GM18873 (cell line): ENCODE measurements around the gene CYB5B.

Experiments
- ATAC-seq: cut with Tn5 transposase; IDR thresholded peaks from one replicate; pipeline ENCODE4 v1.9.1; 2021; ENCODE audit warnings: mild to moderate bottlenecking, moderate library complexity, moderate number of reproducible peaks; ENCODE audit not compliant: unreplicated experiment, low FRiP score

CYB5B gene

GRCh38 chr16:69424053-69424934 lies at the start of gene CYB5B:
Gene CYB5B, plus strand, starts transcription at chr16:69424619. Its CDS starts 65 bp downstream, at chr16:69424684.
- peak; percentile 93 for ATAC-seq

- no peak for ATAC-seq
Observed at GRCh38 chr16:69376393-69377059, 47.9 kb upstream of the CYB5B start.

- ATAC-seq, result no peak
Observed at GRCh38 chr16:69378036-69378435, 46.4 kb upstream of the CYB5B start.

- ATAC-seq, result no peak
Observed at GRCh38 chr16:69378760-69379159, 45.7 kb upstream of the CYB5B start.

GRCh38 chr16:69381231-69381630 lies 43.2 kb upstream of the CYB5B start:
- no peak for ATAC-seq

- ATAC-seq, result no peak
Observed at GRCh38 chr16:69382421-69382820, 42.0 kb upstream of the CYB5B start.

- ATAC-seq, result no peak
Observed at GRCh38 chr16:69384974-69385373, 39.4 kb upstream of the CYB5B start.

GRCh38 chr16:69386596-69386995 lies 37.8 kb upstream of the CYB5B start:
- ATAC-seq, result no peak

GRCh38 chr16:69393898-69394849 lies 30.2 kb upstream of the CYB5B start:
- ATAC-seq, result no peak

- no peak for ATAC-seq
Observed at GRCh38 chr16:69395859-69396186, 28.6 kb upstream of the CYB5B start.

- no peak for ATAC-seq
Observed at GRCh38 chr16:69396187-69397061, 28.0 kb upstream of the CYB5B start.

- ATAC-seq, result no peak
Observed at GRCh38 chr16:69397821-69398521, 26.4 kb upstream of the CYB5B start.

- ATAC-seq, result no peak
Observed at GRCh38 chr16:69399361-69399760, 25.1 kb upstream of the CYB5B start.

GRCh38 chr16:69402439-69402838 lies 22.0 kb upstream of the CYB5B start:
- ATAC-seq, result no peak

GRCh38 chr16:69404275-69404805 lies 20.1 kb upstream of the CYB5B start:
- no peak for ATAC-seq

- ATAC-seq, result no peak
Observed at GRCh38 chr16:69405326-69405725, 19.1 kb upstream of the CYB5B start.

GRCh38 chr16:69405757-69406156 lies 18.7 kb upstream of the CYB5B start:
- ATAC-seq, result no peak

GRCh38 chr16:69406780-69407331 lies 17.6 kb upstream of the CYB5B start:
- ATAC-seq, result no peak
